Head of caudate nucleus (tissue), 42 donors: Measurements from ENCODE around the gene CCDC167.

ENCODE experiments used
- DNase-seq, 42 donors: peaks; one replicate each; pipeline versions ENCODE4 v3.0.0 to v3.0.0-alpha.2; 2020 to 2021; ENCODE audit warnings: mixed read lengths in 7 of 42
- intact Hi-C: fragments of 100-400 bp; cut with DNase I; formaldehyde crosslinking; loops from one replicate; pipeline ENCODE4 v1.15.0; 2022

The CCDC167 gene

DNA sequence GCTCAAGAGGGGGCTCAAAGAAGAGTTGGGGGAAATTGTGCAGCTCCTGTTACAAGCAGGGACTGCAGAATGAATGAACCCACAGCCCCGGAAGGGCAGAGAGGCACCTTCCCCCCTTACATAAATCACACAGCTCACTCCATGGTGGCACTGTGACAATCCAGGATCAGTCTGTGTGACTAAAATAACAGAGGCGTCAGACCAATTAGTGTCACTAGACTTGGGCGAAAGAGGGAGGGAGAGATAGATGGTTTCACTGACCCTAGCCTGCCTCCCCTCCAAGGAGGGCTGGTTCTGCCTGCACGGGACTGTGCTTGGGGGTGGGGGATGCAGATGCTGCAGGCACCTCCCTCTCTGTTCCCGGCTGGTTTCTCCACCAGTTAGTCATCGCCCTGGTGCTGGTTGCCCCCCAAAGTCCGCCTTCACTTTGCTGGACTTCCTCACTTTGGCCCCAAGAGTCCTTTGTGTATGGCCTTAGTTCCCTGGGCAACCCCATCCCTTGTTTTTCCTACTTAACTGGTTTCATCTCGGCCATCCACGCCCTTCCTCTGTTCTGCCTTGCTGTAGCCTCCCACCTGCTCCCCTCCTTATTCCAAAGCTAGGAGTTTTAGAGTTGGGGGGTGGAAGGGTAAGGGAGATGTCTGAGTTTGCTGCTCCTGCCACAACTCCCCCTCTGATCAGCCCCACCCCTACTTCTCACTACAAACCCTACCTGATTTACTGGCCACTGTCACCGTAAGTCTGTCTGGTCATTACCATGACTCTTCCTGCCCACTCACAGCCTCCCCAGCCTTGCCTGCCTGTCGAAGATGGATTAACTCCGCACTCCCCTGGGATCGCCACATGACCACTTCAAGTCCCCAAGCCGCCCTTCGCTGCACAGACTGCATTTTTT, 17.7 kb downstream of the CCDC167 start:
- intact Hi-C loops, result loop anchor here (5.0 kb wide), 2 partner anchors 80 to 210 kb away; no protein-coding TSS in a partner anchor
- peak in 1 of 42 donors; percentile 28 for DNase-seq

DNA sequence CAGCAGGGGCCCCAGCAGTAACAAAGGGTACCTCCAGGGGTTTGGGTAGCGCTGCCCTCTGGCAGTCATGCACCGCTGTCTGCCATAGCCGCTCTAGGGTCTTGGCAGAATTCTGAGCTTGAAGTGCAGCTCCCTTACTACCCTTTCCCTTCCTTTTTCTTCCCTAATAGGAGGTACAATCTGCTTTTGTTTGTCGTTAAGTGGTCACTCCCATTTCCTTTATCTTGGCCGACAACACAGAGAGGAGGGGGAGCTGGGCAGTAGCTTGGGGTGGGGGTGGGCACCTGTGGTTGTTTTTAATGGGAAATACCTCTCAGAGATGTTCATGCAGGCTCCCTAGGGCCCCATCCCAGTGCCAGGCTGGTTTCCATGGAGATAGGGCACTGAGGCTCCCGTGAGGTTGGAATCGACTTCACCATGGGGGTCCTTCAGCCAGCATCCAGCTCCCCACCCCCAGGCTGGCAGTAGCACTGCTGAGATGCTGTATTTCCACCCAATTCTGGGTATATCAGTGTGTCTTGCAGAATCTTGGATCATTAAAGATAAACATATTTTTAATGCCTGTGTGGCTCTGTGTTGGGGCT, 18.6 kb downstream of the CCDC167 start:
- intact Hi-C loops, result loop anchor here (5.0 kb wide), 2 partner anchors 81 to 211 kb away; no protein-coding TSS in a partner anchor
- DNase-seq, result peak in 1 of 42 donors; percentile 16

DNA sequence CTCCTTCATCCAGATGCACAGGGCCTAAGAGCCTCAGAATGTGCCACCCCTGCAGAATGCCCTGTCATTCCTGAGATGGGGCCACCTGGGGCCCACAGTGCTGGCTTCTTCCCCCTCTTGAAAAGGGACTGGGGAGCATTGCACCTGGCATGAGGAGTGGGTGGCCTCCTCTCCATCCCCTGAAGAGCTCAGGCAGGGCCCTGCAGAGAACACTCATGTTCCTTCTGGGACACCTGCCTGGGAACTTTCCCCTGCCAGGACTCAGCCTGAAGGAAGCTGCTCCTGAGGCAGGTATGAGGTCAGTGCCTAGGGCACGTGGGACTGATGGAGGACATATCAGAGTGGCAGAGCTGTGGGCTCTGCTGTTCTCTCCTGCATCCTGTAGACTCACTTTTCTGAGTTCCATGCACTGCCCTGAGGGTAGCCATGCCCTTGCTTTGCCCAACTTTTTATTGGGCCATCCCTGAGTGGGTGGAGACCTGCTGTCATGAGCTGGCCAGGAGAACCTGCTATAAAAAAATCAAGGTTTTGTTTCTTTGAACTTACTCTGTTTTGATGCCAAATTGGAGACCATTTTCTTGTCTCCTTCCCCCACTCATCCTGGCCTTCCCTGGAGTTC, 19.5 kb downstream of the CCDC167 start:
- peak in 2 of 42 donors; percentile 6 to 7 for DNase-seq
- intact Hi-C loops, result loop anchor here (5.0 kb wide), 2 partner anchors 82 to 212 kb away; no protein-coding TSS in a partner anchor

DNA sequence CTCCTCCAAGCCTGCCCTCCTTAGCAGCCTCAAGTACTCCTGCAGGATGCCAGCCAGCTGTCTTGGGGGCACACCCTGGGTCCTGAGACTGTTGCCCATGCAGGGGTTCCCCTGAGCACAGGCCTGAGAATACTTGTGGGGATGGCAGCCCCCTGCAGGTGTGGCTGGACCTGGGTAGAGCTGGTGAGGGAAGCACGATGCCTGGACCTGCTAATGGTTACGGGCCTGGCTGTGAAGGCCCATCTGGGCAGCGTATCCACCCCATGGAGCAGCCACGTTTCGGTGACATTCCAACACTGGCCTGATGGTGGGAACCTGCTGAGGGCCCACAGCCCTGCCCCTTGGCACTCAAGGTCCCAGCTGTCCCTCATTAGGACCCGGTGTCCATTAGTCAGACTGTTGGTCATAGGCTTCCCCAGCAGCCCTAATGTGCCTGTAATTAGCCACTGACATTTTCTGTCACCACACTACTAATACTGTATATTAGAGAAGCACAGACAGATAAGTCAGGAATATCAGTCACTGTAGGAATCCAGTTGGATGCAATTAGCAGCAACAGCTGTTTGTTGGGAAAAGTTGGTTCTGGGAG, 20.3 kb downstream of the CCDC167 start:
- intact Hi-C loops, result no loop called here
- DNase-seq, result no peak

DNA sequence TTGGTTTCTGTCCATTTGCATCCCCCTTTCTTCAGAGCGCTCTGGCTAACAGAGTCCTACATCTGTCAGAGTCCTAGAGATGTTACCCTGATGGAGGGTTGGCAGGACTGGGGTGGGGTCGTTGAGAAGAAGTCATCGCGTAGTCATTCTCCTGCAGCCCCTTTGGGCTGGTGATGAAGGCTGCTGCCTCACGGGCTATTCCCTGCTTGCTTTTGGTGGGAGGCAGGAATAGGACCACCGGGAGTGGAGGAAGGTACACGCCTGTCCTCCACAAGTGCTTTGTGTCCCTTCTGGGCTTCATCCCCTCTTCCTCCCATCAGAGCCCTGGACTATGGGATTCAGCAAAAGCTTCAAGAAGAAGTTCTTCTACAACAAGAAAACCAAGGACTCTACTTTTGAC, 20.9 kb downstream of the CCDC167 start:
- intact Hi-C loops, result no loop called here
- no peak for DNase-seq

DNA sequence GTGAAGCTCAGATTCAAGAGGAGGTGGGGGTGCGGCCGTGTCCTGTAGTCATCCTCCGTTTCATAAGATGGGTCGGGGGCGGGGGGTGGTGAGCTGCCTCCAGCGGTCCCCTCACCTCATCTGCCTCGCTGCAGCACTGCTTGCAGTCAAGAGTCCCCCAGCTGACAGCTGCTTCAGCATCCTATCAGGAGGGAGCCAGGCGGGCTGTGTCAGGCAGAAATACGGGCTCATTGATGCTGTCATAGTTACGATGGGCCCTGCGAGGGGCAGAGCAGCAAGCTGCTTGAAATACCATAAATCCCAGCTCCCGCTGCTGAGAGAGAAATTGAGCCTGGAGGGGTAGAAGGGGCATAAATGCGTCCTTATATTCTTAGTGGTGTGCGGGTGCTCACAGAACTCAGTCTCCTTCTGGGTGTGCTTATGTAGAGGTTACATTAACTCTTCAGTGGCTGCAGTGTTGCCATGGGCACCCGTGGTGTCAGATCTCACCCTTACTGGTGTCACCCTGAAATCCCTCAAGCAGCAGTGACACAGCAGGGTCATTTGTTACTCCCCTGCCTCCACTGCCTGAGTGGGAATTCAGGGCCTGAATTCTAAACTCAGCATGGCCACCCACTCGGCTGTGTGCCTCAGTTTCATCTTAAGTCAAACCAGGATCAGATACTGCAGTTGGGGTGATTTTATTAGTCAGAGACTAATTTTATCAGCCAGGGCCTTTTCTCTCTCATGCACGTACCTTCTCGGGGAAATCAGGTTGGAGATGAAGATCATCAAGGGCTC, 21.8 kb downstream of the CCDC167 start:
- intact Hi-C loops, result no loop called here
- DNase-seq, result peak in 2 of 42 donors; percentile 28 to 56

DNA sequence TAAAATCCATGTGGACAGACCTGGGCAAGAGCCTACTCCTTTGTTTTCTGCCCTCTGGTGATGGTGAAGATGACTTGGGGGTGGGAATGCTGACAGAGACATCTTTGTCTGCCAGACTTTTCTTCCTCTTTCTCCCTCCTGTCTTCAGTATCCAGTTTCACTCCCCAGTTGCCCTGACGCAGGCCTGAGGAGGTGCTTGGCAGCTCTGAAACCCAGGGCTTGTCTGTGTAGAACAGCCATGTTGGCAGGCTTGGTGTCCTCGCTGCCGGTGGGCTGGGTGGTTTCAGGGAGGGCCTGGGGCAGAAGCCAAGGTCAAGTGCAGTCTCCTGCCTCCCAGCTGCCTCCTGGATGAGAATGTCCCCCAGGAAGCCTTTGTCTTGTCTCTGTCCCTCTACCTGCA, 22.5 kb downstream of the CCDC167 start:
- intact Hi-C loops, result no loop called here
- peak in 1 of 42 donors; percentile 26 for DNase-seq

DNA sequence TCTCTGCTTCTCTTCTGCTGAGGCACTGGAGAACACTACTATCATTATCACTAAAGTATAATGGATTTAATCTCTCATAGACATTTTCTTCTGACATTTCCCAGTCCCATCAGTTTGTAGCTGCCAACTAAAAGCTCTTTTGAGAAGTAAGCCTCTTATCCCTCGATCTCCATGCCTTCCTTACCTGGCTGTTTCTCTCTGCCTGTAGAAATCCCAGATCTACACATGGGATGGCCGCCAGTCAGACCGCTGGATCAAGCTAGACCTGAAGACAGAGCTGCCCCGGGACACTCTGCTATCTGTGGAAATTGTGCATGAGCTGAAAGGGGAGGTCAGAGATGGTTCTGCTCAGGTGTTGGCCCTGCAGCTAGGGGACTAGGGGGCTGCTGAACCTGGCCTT, 25.4 kb downstream of the CCDC167 start:
- intact Hi-C loops, result no loop called here
- no peak for DNase-seq

DNA sequence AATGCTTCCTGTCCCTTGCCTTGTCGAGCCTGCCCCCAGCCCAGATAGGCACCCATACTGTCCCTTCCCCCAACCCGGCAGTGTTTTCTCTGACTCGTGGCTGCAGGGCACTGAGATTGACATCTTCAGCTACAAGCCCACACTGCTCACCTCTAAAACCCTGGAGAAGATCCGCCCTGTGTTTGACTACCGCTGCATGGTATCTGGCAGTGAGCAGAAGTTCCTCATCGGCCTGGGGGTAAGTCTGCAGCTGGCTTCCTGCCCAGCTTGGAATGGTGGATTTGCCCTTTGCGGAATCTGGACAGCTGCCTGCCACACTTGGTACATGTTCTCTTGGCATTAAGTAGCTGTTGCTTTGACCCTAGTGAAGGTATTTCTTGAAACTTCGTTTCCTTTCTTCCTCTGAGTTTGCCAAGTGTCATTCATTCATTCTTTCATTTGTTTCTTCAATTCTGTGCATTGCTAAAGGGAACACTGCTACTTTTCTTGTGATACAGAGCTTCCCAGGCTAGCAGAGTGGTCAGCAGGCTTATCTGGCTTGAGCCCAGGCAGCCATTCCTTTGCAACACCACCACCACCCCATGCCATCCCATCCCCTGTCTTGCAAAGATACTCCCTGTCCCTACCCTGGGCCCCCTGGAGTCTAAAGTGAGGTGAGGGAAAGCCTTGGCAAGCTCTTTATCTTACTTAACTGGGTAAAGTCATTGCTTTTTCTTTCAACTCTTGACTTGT, 26.2 kb downstream of the CCDC167 start:
- intact Hi-C loops, result no loop called here
- DNase-seq, result peak in 7 of 42 donors; percentile 5 to 67 (median 28)

DNA sequence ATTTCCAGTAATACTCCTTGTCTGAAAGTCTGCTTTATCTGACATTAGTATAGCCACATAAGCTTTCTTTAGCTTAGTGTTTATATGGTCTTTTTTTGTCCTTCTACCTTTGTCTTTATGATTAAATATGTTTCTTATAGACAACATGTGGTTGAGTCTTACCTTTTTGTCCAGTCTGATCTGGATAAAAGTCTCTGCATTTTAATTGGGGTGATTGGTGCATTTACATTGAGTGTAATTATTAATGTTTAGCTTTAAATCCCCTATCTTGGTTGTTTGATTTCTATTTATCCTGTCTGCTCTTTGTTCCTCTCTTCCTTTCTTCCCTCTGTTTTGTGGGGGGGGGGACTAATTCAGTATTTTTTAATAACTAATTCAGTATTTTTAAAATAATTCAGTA, 32.0 kb downstream of the CCDC167 start:
- no peak for DNase-seq
- intact Hi-C loops, result no loop called here

DNA sequence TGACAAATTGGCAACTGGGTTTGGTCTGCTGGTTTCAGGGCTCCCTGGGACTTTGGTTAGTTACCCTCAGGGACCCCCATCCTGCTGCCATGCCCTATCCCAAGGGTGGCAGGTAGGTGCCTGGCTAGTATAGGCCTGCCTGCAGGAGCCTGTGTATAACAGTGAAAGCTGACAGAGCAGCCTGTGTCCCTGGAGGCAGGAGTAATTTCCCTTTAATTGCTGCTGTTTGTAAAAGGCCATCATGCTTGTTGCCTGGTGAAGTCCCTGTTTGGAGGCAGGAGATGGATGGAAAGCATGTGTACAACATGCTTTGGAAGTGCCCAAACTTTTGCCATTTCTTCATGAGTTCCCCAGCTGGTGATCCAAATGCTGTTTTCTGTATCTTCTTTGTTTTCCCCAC, 36.6 kb downstream of the CCDC167 start:
- intact Hi-C loops, result no loop called here
- no peak for DNase-seq

DNA sequence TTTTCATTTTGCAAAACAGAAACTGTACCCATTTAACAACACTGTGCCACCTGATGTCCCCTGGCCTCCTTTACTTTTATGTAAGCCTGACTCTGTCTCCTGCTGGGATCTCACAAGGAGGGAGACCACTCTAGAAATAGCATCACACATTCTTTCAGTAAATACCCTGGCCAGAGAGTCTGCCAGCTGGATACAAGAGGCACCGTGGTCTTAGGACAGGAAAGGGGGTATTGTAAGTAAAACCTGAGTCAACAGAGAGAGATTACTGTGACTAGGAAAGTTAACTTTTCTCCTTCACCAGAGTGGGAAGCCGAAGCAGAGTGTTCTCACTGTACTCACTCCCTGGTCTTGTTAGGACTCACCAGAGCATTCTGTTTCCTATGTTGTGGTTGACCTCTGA, 38.9 kb downstream of the CCDC167 start:
- DNase-seq, result no peak
- intact Hi-C loops, result no loop called here

DNA sequence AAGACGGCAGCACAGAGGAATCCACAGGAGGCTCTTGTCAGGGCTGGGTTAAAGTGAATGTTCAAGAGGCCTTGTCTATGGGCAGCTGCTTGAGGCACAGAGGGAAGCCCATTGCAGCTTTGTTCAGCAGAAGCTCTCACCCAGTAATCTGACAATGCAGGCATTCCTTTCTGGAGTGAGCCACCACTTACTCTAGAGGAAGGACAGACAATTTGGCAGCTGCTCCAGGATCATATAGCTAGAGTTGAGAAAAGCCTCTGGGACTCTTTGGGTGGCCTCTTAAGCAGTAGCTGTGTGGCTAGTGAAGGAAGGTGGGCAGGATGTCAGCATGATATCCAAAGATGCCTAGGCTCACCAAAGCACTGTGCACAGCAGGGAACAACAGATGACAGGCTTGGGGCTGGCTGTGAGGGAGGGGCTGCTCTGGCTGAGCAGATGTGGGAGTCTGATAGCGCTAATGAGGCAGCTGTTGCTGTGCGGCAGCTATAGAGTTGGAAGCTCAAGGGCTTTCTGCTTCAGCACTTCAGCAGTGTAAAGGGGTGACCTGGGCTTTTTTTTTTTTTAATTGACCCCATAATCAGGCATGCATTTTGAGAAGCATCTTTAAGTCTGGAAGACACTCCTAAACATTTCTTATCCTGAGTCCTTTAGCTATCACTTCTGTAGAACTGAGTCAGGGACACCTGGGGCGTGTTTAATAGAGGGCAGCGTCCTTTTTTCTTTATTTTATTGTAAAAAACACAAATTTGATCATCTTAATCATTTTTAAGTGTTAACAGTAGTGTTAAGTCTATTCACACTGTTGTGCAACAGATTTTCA, 39.5 kb downstream of the CCDC167 start:
- intact Hi-C loops, result no loop called here
- no peak for DNase-seq

DNA sequence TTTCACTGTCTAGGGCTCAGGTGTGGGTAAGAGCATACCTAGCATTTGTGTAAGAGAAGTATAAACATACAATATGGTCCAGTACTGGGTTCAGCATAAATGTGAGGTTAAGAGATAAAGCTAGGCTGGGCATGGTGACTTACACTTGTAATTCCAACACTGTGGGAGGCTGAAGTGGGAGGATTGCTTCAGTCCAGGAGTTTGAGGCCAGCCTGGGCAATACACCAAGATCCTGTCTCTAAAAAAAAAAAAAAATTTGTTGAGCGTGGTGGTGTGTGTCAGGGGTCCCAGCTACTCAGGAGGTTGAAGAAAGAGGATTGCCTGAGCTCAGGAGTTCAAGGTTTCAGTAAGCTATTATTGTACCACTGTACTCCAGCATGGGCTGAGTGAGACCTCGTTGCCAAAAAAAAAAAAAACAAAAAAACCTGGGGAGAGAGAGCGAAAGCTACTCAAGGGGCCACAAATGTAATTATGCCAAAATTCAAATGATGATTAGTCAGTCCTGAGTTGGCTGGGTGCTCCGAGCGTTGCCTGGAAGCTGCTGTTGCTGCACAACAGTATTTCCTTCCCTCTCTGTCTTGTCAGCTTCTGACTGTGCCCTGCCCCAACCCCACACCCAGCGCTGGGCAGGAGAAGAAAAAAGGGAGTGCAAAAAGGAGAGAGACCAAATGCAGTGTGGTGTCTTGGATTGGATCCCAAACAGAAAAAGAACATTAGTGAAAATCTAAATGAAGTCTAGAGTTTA, 42.7 kb downstream of the CCDC167 start:
- peak in 37 of 42 donors; percentile 14 to 85 (median 52) for DNase-seq
- intact Hi-C loops, result no loop called here

DNA sequence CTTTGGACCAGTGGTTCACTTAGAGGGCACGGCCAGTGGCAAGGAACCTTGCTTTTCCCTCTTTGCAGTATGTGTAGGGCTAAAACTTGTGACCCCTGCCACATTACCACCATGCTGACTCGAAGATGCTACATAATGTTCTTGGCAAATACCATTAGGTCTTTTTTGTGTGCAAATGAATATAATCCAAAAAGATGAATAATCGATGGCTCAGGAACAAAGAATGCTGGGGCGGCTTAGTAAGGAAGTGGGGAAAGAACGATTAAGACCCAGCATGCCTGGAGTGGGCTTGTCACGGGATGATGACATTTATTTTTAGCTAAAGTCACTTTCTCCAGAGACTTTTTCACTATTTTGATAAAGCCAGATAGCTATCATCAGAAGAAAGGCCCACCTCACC, 43.6 kb downstream of the CCDC167 start:
- intact Hi-C loops, result no loop called here
- DNase-seq, result peak in 1 of 42 donors; percentile 19

DNA sequence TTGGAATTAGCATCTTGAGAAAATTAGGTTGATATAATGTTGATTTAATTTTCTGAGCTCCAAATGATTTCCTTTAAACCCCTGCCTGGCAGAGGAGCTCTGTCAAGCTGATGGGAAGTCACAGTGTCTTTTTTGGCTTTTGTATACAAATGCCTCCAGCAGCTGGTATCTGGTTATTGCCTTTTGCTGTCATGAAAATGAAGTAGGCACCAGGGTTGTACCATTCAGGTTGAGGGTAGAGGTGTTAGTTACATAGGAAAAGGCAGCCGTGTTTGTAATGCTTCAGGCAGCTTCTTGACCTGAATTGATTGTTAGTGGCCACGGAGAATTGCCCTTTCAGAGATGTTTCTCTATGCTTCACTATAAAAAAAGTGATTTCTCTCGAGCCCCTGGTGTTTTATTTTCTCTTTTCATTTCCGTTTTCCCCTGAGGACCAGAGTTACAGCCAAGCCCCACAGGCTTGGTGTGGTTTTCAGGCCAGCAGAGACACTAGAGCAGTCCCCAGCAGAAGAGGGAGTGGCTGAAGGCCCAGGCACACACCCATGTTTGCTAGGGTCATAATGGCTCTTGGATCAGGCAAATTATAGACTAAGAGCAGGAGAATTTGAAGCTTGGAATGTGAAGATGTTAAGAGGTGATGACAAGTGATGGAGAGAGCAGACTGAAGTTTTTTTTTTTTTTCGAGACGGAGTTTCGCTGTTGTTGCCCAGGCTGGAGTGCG, 45.1 kb downstream of the CCDC167 start:
- intact Hi-C loops, result no loop called here
- DNase-seq, result no peak
